Body of pancreas (tissue), 4 donors: Measurements from ENCODE around the gene PUM2. TPM values are rescaled to one million over a fixed set of nuclear protein-coding genes. Genes with fewer than 3 reads are reported as not detected.

Source experiments
- ATAC-seq: fragments of 150-250 bp; one replicate; pipeline ENCODE4 v1.9.1; 2016
- DNase-seq, 4 donors: peaks; one replicate each; pipeline ENCODE4 v3.0.0-alpha.2; 2019
- H3K27ac ChIP-seq, 4 donors: fragments of 200-600 bp; sonication (generic); 1 replicate in 3 of 4; 2 replicates in 1 of 4; pipeline versions ENCODE4 v1.5.1 to v1.6.1; 2016 to 2019; ENCODE audit warnings: mild to moderate bottlenecking in 1 of 4, mixed read lengths in 1 of 4, moderate library complexity in 1 of 4
- H3K27me3 ChIP-seq, 2 donors: fragments of 200-600 bp; sonication (generic); one replicate each; pipeline ENCODE4 v1.6.0; 2016; ENCODE audit warnings: mild to moderate bottlenecking in 1 of 2
- H3K36me3 ChIP-seq, 2 donors: fragments of 200-600 bp; sonication (generic); replicated peaks in 1 of 2; 2 replicates each; pipeline ENCODE4 v1.5.1; 2016; ENCODE audit warnings: low read depth in 2 of 2; ENCODE audit not compliant: insufficient read depth in 1 of 2
- H3K4me1 ChIP-seq: fragments of 200-600 bp; sonication (generic); one replicate; pipeline ENCODE4 v1.6.0; 2016
- H3K4me3 ChIP-seq, 2 donors: fragments of 200-600 bp; sonication (generic); 1 replicate in 1 of 2; 2 replicates in 1 of 2; pipeline ENCODE4 v1.5.1; 2016 to 2019
- H3K9me3 ChIP-seq, 3 donors: fragments of 200-600 bp; sonication (generic); 1 replicate in 2 of 3; 2 replicates in 1 of 3; pipeline ENCODE4 v1.5.1; 2016
- CTCF ChIP-seq, 7 experiments: fragments of 450-650 bp in 4 of 7; fragments of 200-600 bp in 3 of 7; sonication (generic) in 3 of 7; IDR thresholded peaks; one replicate each; pipeline ENCODE4 v1.5.1; 2016 to 2019; ENCODE audit warnings: antibody characterized with exemption in 7 of 7
- POLR2A ChIP-seq, 3 donors: fragments of 450-650 bp; IDR thresholded peaks; one replicate each; pipeline ENCODE4 v1.6.1; 2016; ENCODE audit warnings: antibody characterized with exemption in 3 of 3, mild to moderate bottlenecking in 2 of 3
- WGBS, 2 donors: methylation state at CpG; one replicate each; pipeline ENCODE4 v1.1.5; 2017; 5-methylcytosine and 5-hydroxymethylcytosine counted together
- intact Hi-C: fragments of 100-400 bp; cut with DNase I; formaldehyde crosslinking; loops from one replicate; pipeline ENCODE4 v1.15.1; 2023
- total RNA-seq, 2 donors: library from RNA; depleted of rRNA; stranded (reverse); fragments of >200 nt; gene quantifications; one replicate each; pipeline ENCODE4 v1.1.0, GENCODE V29; 2016

Gene PUM2
- total RNA-seq, 2 donors from 2014 or later = 25.7 to 43.3 TPM

GRCh38 chr2:20207051-20207450 is 143.6 kb downstream of the PUM2 start:
- TF ChIP-seq POLR2A (IDR thresholded peaks at IDR 0.05) (no peak), CTCF (IDR thresholded peaks at IDR 0.05) (no peak)
- no peak overlapping the region for H3K4me3 ChIP-seq
- peak overlapping the region in 1 of 4 donors; percentile 22 for H3K27ac ChIP-seq
- intact Hi-C loops = no loop called here
- H3K9me3 ChIP-seq = no peaks in the 10 kb centered on the region
- peaks cover 29% of the 10 kb centered on the region for H3K4me1 ChIP-seq
- H3K27me3 ChIP-seq = no peaks in the 10 kb centered on the region
- no peaks in the 10 kb centered on the region for H3K36me3 ChIP-seq
- 66 to 85% methylated on average over 5 of the region's 5 CpGs for WGBS, 2 donors
- no peak for DNase-seq
- no peak for ATAC-seq

GRCh38 chr2:20205915-20206524 is 144.6 kb downstream of the PUM2 start:
- ATAC-seq (peak; percentile 45), DNase-seq (no peak)
- TF ChIP-seq CTCF (IDR thresholded peaks at IDR 0.05) (no peak), POLR2A (IDR thresholded peaks at IDR 0.05) (no peak)
- H3K36me3 ChIP-seq = no peaks in the 10 kb centered on the region
- H3K4me1 ChIP-seq = peaks cover 29% of the 10 kb centered on the region
- no peak overlapping the region for H3K4me3 ChIP-seq
- no peaks in the 10 kb centered on the region for H3K27me3 ChIP-seq
- intact Hi-C loops = no loop called here
- 75% methylated on average over 10 of the region's 10 CpGs; no CpG with 5 or more reads in 1 of the 2 donors for WGBS, 2 donors
- H3K9me3 ChIP-seq = no peaks in the 10 kb centered on the region
- H3K27ac ChIP-seq = peak overlapping the region in 1 of 4 donors; percentile 22

- 93 to 97% methylated on average over 6 to 7 of the region's 7 CpGs for WGBS, 2 donors
- peaks cover 29% of the 10 kb centered on the region for H3K4me1 ChIP-seq
- DNase-seq (no peak), ATAC-seq (no peak)
- H3K27ac ChIP-seq = no peak overlapping the region
- H3K36me3 ChIP-seq = no peaks in the 10 kb centered on the region
- H3K27me3 ChIP-seq = no peaks in the 10 kb centered on the region
- TF ChIP-seq CTCF (IDR thresholded peaks at IDR 0.05) = no peak
- TF ChIP-seq POLR2A (IDR thresholded peaks at IDR 0.05) = no peak
- H3K4me3 ChIP-seq = no peak overlapping the region
- no peaks in the 10 kb centered on the region for H3K9me3 ChIP-seq
- intact Hi-C loops = no loop called here
Measured at GRCh38 chr2:20205069-20205468, 145.6 kb downstream of the PUM2 start.

GRCh38 chr2:20203521-20204225 is 147.0 kb downstream of the PUM2 start:
- TF ChIP-seq CTCF (IDR thresholded peaks at IDR 0.05) (no peak), POLR2A (IDR thresholded peaks at IDR 0.05) (no peak)
- intact Hi-C loops = no loop called here
- ATAC-seq (no peak), DNase-seq (no peak)
- no peaks in the 10 kb centered on the region for H3K36me3 ChIP-seq
- H3K4me3 ChIP-seq = no peak overlapping the region
- no peaks in the 10 kb centered on the region for H3K27me3 ChIP-seq
- no peak overlapping the region for H3K27ac ChIP-seq
- peaks cover 21% of the 10 kb centered on the region for H3K4me1 ChIP-seq
- WGBS, 2 donors = 85 to 100% methylated on average over 9 to 15 of the region's 17 CpGs
- no peaks in the 10 kb centered on the region for H3K9me3 ChIP-seq
